ENCODE results near the gene TSNAXIP1.

TSNAXIP1 gene

DNA sequence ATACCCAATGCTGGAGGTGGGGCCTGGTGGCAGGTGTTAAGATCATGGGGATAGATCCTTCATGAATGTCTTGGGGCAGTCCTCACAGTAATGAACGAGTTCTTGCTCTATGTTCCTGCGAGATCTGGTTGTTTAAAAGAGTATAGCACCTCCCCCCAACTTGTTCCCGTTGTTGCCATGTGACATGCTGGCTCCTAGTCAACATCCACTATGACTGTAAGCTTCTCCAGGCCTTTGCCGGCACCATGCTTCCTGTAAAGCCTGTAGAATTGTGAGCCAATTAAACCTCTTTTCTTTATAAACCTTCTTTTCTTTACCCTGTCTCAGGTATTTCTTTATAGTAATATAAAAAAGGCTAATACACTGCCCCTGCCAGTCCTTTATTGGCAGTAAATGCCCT lies 33.6 kb upstream of the TSNAXIP1 start:
- no peak for DNase-seq (ENCODE audit: low read depth)
- H3K4me3 ChIP-seq (ENCODE audit: control insufficient read depth, low read depth, low read length) = no peak overlapping the region
- no peak for TF ChIP-seq CTCF (IDR thresholded peaks at IDR 0.05; ENCODE audit: control insufficient read depth, insufficient read depth, low read depth, low read length, missing control alignments)

GRCh38 chr16:67773569-67774456 lies 32.9 kb upstream of the TSNAXIP1 start:
- TF ChIP-seq CTCF (IDR thresholded peaks at IDR 0.05; ENCODE audit: control insufficient read depth, insufficient read depth, low read depth, low read length, missing control alignments) = no peak
- H3K4me3 ChIP-seq (ENCODE audit: control insufficient read depth, low read depth, low read length) = no peak overlapping the region
- no peak for DNase-seq (ENCODE audit: low read depth)

- H3K4me3 ChIP-seq (ENCODE audit: control insufficient read depth, low read depth, low read length) = no peak overlapping the region
- no peak for DNase-seq (ENCODE audit: low read depth)
- TF ChIP-seq CTCF (IDR thresholded peaks at IDR 0.05; ENCODE audit: control insufficient read depth, insufficient read depth, low read depth, low read length, missing control alignments) = no peak
Observed at GRCh38 chr16:67774457-67774853, 32.2 kb upstream of the TSNAXIP1 start.

DNA sequence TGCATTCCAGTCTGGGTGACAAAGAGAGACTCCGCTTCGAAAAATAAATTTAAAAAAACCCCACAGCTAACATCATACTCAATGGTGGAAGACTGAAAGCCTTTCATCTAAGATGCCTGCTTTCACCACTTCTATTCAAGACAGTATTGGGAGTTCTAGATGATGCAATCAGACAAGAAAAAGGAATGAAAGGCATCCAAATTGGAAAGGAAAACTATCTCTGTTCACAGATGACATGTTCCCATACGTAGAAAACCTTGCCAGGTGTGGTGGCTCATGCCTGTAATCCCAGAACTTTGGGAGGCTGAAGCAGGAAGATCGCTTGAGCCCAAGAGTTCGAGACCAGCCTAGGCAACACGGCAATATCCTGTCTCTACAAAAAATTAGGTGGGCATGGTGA lies 31.4 kb upstream of the TSNAXIP1 start:
- no peak for TF ChIP-seq CTCF (IDR thresholded peaks at IDR 0.05; ENCODE audit: control insufficient read depth, insufficient read depth, low read depth, low read length, missing control alignments)
- DNase-seq (ENCODE audit: low read depth) = no peak
- H3K4me3 ChIP-seq (ENCODE audit: control insufficient read depth, low read depth, low read length) = no peak overlapping the region

GRCh38 chr16:67779256-67780014 lies 27.3 kb upstream of the TSNAXIP1 start:
- DNase-seq (ENCODE audit: low read depth) = no peak
- TF ChIP-seq CTCF (IDR thresholded peaks at IDR 0.05; ENCODE audit: control insufficient read depth, insufficient read depth, low read depth, low read length, missing control alignments) = no peak
- H3K4me3 ChIP-seq (ENCODE audit: control insufficient read depth, low read depth, low read length) = no peak overlapping the region

DNA sequence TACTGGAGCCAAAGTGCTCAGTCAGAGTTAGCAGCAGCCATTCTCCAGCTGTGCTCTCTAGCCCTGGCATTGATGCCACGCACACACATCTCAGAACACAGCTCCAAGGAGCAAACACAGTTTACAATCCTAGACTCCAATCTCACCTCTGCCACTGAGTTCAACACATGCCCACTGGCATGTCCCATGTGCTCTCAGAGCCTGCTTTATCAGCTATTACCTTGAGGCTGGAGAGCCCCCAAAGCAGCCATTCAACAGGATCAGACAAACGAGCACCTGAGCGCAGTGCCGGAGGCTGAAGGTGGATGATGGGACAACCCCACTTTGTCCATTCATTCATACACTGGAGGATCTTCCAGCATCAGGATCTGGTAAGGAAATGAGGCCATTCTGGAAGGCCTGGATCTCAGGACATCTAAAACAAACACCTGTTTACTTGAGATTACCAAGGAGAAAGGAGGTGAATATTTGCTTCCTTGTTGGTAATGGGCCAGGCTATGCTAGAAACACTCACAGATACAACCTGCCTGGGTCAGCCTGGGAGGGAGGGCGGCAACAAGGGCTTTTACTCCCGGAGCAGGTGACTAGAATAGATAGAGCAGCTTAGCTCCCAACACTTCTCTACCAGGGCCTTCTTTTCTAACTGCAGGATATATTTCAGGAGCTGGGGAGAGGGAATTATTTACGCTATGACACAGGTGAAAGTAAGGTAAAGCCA lies 25.7 kb upstream of the TSNAXIP1 start:
- TF ChIP-seq CTCF (IDR thresholded peaks at IDR 0.05; ENCODE audit: control insufficient read depth, insufficient read depth, low read depth, low read length, missing control alignments) = no peak
- H3K4me3 ChIP-seq (ENCODE audit: control insufficient read depth, low read depth, low read length) = no peak overlapping the region
- no peak for DNase-seq (ENCODE audit: low read depth)

Data from AG09309 (cell line).